Measurements from ENCODE around the gene GPR3.

- TF ChIP-seq, protein P1, sequence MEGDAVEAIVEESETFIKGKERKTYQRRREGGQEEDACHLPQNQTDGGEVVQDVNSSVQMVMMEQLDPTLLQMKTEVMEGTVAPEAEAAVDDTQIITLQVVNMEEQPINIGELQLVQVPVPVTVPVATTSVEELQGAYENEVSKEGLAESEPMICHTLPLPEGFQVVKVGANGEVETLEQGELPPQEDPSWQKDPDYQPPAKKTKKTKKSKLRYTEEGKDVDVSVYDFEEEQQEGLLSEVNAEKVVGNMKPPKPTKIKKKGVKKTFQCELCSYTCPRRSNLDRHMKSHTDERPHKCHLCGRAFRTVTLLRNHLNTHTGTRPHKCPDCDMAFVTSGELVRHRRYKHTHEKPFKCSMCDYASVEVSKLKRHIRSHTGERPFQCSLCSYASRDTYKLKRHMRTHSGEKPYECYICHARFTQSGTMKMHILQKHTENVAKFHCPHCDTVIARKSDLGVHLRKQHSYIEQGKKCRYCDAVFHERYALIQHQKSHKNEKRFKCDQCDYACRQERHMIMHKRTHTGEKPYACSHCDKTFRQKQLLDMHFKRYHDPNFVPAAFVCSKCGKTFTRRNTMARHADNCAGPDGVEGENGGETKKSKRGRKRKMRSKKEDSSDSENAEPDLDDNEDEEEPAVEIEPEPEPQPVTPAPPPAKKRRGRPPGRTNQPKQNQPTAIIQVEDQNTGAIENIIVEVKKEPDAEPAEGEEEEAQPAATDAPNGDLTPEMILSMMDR (conservative IDR thresholded peaks at IDR 0.05; ENCODE audit: low read depth, low read length), result no peak
- TF ChIP-seq EZH2 (IDR thresholded peaks at IDR 0.05; ENCODE audit: low read length, unreplicated experiment), result no peak
Measured at GRCh38 chr1:27358038-27358927, 34.1 kb upstream of the GPR3 start.

Data from PC-3 (cell line).